ENCODE measurements around the gene POLR1B.

The POLR1B gene

DNA sequence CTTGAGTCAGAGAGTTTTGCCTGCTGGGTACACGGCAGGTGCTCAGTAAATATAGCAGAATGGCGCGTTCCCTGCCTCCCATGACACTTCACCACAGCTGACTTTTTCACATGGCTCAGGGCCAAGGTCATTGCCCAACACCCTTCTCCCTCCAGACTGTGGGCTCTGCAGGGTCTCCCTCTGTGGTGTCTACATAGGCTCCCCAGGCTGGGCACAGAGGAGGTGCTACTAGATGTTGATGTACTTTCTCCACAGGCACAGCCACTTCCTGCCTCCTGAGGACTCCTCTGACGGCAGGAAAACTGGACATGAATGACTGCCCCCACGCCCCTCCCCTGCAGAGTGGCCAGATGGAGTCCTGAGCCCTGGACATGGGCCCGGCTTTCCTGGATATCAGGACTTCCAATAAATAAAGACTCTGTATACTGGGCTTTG is 46.4 kb downstream of the POLR1B start:
- no peak for DNase-seq (ENCODE audit: low read depth)
- TF ChIP-seq, protein P1, sequence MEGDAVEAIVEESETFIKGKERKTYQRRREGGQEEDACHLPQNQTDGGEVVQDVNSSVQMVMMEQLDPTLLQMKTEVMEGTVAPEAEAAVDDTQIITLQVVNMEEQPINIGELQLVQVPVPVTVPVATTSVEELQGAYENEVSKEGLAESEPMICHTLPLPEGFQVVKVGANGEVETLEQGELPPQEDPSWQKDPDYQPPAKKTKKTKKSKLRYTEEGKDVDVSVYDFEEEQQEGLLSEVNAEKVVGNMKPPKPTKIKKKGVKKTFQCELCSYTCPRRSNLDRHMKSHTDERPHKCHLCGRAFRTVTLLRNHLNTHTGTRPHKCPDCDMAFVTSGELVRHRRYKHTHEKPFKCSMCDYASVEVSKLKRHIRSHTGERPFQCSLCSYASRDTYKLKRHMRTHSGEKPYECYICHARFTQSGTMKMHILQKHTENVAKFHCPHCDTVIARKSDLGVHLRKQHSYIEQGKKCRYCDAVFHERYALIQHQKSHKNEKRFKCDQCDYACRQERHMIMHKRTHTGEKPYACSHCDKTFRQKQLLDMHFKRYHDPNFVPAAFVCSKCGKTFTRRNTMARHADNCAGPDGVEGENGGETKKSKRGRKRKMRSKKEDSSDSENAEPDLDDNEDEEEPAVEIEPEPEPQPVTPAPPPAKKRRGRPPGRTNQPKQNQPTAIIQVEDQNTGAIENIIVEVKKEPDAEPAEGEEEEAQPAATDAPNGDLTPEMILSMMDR (conservative IDR thresholded peaks at IDR 0.05; ENCODE audit: low read length), result no peak
- no peak overlapping the region for H3K4me3 ChIP-seq (ENCODE audit: low read length)

DNA sequence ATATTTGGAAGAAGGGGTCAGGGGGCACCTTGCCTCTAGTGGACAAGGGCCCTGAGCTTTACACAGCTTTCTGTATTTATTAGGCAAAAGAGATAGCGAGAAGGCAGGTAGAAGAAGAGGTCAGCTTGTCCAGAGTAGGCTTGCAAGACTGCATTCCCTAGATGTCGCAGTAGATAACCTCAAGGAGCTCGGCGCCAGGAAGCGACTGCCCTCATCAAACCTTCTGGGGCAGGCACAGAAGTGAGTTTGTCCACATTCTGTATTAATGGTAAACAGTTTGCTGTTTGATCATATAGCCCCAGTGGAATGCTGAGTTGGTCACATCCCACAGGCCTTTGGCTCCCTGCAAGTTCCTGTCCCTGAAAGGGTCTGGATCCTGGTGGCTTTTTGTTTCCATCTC is 49.1 kb downstream of the POLR1B start:
- no peak for DNase-seq (ENCODE audit: low read depth)
- TF ChIP-seq, protein P1 (conservative IDR thresholded peaks at IDR 0.05; ENCODE audit: low read length), result no peak
- no peak overlapping the region for H3K4me3 ChIP-seq (ENCODE audit: low read length)

DNA sequence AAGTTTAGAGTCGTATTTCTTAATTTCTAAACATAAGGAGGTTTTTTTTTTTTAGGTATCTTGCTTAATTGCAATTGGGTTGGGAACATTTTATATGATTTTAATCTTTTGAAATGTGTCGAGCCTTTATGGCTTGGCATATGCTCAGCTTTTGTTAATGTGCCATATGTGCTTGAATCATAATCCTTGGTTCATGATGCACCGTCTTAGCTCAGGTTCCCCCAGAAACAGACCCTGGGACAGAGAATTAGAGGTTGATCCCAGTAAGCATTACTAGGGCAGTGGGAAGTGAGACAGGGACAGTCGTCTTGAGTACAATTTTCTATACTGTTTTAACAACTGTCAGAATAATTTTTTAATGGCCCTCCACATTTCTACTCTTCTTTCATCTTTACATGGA is 51.5 kb downstream of the POLR1B start:
- TF ChIP-seq, protein P1 (conservative IDR thresholded peaks at IDR 0.05; ENCODE audit: low read length), result no peak
- H3K4me3 ChIP-seq (ENCODE audit: low read length), result no peak overlapping the region
- no peak for DNase-seq (ENCODE audit: low read depth)

DNA sequence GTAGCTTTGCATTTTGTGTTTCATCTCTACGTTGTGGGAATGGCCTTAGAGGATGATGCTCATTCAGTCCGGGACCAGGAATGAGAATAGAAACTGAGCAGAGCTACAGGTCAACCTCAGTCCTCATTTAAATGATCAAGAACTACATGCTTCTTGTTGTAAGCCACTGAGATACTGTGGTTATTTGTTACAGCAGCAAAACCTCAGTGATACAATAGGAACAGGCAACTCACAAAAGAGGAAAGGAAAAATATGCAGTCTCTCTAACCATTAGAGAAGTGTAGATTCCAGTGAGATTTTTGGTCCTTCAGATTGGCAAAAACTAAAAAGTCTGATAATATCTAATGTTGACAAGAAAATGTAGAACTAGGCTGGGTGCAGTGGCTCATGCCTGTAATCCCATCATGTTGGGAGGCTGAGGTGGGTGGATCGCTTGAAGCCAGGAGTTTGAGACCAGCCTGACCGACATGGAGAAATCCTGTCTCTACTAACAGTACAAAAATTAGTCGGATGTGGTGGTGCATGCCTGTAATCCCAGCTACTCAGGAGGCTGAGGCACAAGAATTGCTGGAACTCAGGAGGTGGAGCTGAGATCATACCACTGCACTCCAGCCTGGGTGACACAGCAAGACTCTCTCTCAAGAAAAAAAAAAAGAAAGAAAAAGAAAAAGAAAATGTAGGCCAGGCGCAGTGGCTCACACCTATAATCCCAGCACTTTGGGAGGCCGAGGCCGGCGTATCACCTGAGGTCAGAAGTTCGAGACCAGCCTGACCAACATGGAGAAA is 55.5 kb downstream of the POLR1B start:
- no peak for DNase-seq (ENCODE audit: low read depth)
- H3K4me3 ChIP-seq (ENCODE audit: low read length), result no peak overlapping the region
- TF ChIP-seq, protein P1 (conservative IDR thresholded peaks at IDR 0.05; ENCODE audit: low read length), result no peak

DNA sequence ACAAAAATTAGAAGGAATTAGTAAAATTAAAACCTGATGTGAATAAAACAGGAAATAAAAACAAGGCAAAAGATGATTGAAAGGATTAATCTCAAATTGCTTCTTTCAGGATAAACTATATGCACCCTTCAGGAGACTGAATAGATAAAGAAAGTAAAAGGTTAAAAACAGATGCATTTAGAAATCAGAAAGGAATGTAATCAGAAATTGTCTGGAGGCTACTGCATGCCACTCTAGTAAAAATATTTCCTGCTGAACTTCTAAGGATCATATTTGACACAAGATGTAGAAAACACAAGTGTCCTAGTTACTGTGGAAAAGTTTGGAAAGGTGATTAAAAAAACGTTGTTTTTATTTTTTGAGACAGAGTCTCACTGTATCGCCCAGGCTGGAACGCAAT is 58.4 kb downstream of the POLR1B start:
- DNase-seq (ENCODE audit: low read depth), result no peak
- TF ChIP-seq, protein P1 (conservative IDR thresholded peaks at IDR 0.05; ENCODE audit: low read length), result no peak
- H3K4me3 ChIP-seq (ENCODE audit: low read length), result no peak overlapping the region

DNA sequence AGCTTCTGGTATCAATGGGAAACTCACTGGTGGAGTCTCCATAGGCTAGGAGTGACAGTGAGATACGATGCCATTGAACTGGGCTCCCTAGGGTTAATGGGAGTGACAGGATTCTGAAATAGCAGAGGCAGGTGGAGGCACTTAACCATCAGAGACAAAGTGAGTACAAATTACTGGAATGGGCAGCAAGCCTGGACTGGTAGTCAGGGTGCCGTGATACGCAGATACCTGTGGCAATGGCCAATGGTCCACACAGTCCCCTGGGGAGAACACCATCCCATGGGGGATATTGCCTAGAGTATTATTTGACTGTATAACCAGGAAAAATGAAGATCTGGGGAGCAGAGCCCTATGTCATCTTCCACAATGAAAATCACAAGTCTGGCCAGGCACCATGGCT is 59.5 kb downstream of the POLR1B start:
- TF ChIP-seq, protein P1 (conservative IDR thresholded peaks at IDR 0.05; ENCODE audit: low read length), result no peak
- H3K4me3 ChIP-seq (ENCODE audit: low read length), result no peak overlapping the region
- DNase-seq (ENCODE audit: low read depth), result no peak

DNA sequence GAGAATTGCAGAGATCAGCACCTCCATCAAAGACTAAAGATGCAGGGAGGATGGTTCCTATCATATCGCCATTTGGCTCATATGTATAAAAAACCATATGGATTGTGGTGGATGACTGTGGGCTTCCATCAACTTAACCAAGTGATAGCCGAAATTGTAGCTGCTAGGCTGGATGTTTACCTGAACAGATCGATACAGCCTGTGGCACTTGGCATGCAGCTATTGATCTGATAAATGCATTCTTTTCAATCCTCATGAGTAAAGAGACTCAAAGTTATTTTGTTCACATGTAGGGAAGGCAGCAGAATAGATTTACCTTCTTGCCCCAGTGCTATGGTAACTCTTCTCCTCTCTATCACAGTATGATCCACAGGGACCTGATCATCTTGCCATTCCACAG is 60.7 kb downstream of the POLR1B start:
- H3K4me3 ChIP-seq (ENCODE audit: low read length), result no peak overlapping the region
- TF ChIP-seq, protein P1 (conservative IDR thresholded peaks at IDR 0.05; ENCODE audit: low read length), result no peak
- DNase-seq (ENCODE audit: low read depth), result no peak

Data from AG10803 (cell line).